CD14-positive monocyte (primary cell): ENCODE measurements around the gene SLC37A1. TPM values are rescaled to one million over a fixed set of nuclear protein-coding genes. Genes with fewer than 3 reads are reported as not detected.

Experiments used
- DNase-seq, 3 donors: peaks; one replicate each; pipeline ENCODE4 v3.0.0-alpha.2; 2011 to 2022
- H2AFZ ChIP-seq: 2 replicates; pipeline ENCODE4 v1.6.0; 2012; ENCODE audit warnings: mild to moderate bottlenecking, low read depth, low read length, inconsistent platforms; ENCODE audit not compliant: insufficient read depth, poor library complexity, severe bottlenecking
- H3K27ac ChIP-seq, 2 donors: 1 replicate in 1 of 2; 2 replicates in 1 of 2; pipeline ENCODE4 v1.5.1; 2012 to 2013; ENCODE audit warnings: low read length in 2 of 2, control low read depth in 1 of 2, inconsistent platforms in 1 of 2, low read depth in 1 of 2, mild to moderate bottlenecking in 1 of 2
- H3K27me3 ChIP-seq, 2 donors: one replicate each; pipeline versions ENCODE4 v1.6.0 to v1.6.1; 2011 to 2013; ENCODE audit warnings: low read length in 2 of 2; ENCODE audit not compliant: control insufficient read depth in 2 of 2, insufficient read depth in 2 of 2
- H3K36me3 ChIP-seq, 2 donors: replicated peaks in 1 of 2; 1 replicate in 1 of 2; 2 replicates in 1 of 2; pipeline versions ENCODE4 v1.5.1 to v1.6.1; 2012 to 2013; ENCODE audit warnings: low read length in 2 of 2, control low read depth in 1 of 2, inconsistent platforms in 1 of 2, mild to moderate bottlenecking in 1 of 2; ENCODE audit not compliant: insufficient read depth in 2 of 2, control insufficient read depth in 1 of 2
- H3K4me1 ChIP-seq, 2 donors: 1 replicate in 1 of 2; 2 replicates in 1 of 2; pipeline versions ENCODE4 v1.5.1 to v1.6.1; 2012 to 2013; ENCODE audit warnings: low read length in 2 of 2, control low read depth in 1 of 2, inconsistent platforms in 1 of 2, mild to moderate bottlenecking in 1 of 2, moderate library complexity in 1 of 2; ENCODE audit not compliant: insufficient read depth in 2 of 2, control insufficient read depth in 1 of 2
- H3K4me2 ChIP-seq: replicated peaks from 2 replicates; pipeline ENCODE3; 2012; ENCODE audit warnings: low read length, moderate library complexity, mild to moderate bottlenecking; ENCODE audit not compliant: poor library complexity, severe bottlenecking; ENCODE audit errors: extremely low read depth
- H3K4me3 ChIP-seq, 3 experiments: fragments of 200-600 bp in 1 of 3; sonication (generic) in 1 of 3; replicated peaks in 1 of 3; 1 replicate in 2 of 3; 2 replicates in 1 of 3; pipeline ENCODE4 v1.5.1; 2011 to 2013; ENCODE audit warnings: low read length in 3 of 3, mild to moderate bottlenecking in 3 of 3, control low read depth in 2 of 3, low read depth in 2 of 3, inconsistent platforms in 1 of 3, moderate library complexity in 1 of 3
- H3K79me2 ChIP-seq: 2 replicates; pipeline ENCODE4 v1.6.0; 2012; ENCODE audit warnings: mild to moderate bottlenecking, control low read depth, inconsistent platforms, low read length, moderate library complexity; ENCODE audit not compliant: insufficient read depth
- H3K9ac ChIP-seq: 2 replicates; pipeline ENCODE4 v1.6.0; 2017; ENCODE audit warnings: low read length, mild to moderate bottlenecking; ENCODE audit not compliant: insufficient read depth, poor library complexity, severe bottlenecking
- H3K9me3 ChIP-seq, 2 donors: replicated peaks in 1 of 2; 1 replicate in 1 of 2; 2 replicates in 1 of 2; pipeline versions ENCODE4 v1.5.1 to v1.6.1; 2012 to 2013; ENCODE audit warnings: low read length in 2 of 2, control low read depth in 1 of 2; ENCODE audit not compliant: control insufficient read depth in 1 of 2, insufficient read depth in 1 of 2
- H4K20me1 ChIP-seq: 2 replicates; pipeline ENCODE4 v1.6.0; 2012; ENCODE audit warnings: mild to moderate bottlenecking, low read length, control low read depth, moderate library complexity; ENCODE audit not compliant: insufficient read depth
- H3K27ac Mint-ChIP-seq, 7 donors: one replicate each; pipeline ENCODE4 v1.8.0; 2020; ENCODE audit warnings: mild to moderate bottlenecking in 7 of 7, mixed read lengths in 7 of 7, moderate library complexity in 6 of 7, inconsistent platforms in 2 of 7
- H3K27me3 Mint-ChIP-seq, 3 donors: one replicate each; pipeline ENCODE4 v1.8.0; 2021 to 2022; ENCODE audit warnings: low read depth in 3 of 3, mild to moderate bottlenecking in 3 of 3, mixed read lengths in 3 of 3, moderate library complexity in 3 of 3, inconsistent platforms in 1 of 3
- H3K36me3 Mint-ChIP-seq, 2 donors: one replicate each; pipeline ENCODE4 v1.8.0; 2020; ENCODE audit warnings: mixed read lengths in 2 of 2, inconsistent platforms in 1 of 2, mild to moderate bottlenecking in 1 of 2
- H3K4me1 Mint-ChIP-seq: one replicate; pipeline ENCODE4 v1.8.0; 2020; ENCODE audit warnings: mild to moderate bottlenecking, mixed read lengths
- H3K4me3 Mint-ChIP-seq, 2 donors: one replicate each; pipeline ENCODE4 v1.8.0; 2020; ENCODE audit warnings: mild to moderate bottlenecking in 2 of 2, mixed read lengths in 2 of 2, moderate library complexity in 1 of 2
- H3K9me3 Mint-ChIP-seq, 7 donors: one replicate each; pipeline ENCODE4 v1.8.0; 2020 to 2022; ENCODE audit warnings: mixed read lengths in 7 of 7, mild to moderate bottlenecking in 6 of 7, moderate library complexity in 6 of 7, inconsistent platforms in 2 of 7
- WGBS: methylation state at CpG from one replicate; pipeline ENCODE4 v1.1.5; 2013; ENCODE audit warnings: missing lambda C conversion rate; ENCODE audit not compliant: insufficient coverage; 5-methylcytosine and 5-hydroxymethylcytosine counted together
- intact Hi-C, 2 donors: fragments of 100-400 bp; cut with micrococcal nuclease; formaldehyde crosslinking; loops; one replicate each; pipeline versions ENCODE4 v1.15.0 to v1.15.1; 2023
- polyA plus RNA-seq, 3 donors: library from polyadenylated mRNA; depleted of rRNA in 1 of 3; unstranded in 2 of 3; stranded (reverse) in 1 of 3; fragments of 300-500 nt in 2 of 3; fragments of >200 nt in 1 of 3; fragmentation: Illumina TruSeq in 2 of 3; gene quantifications; 1 replicate in 2 of 3; 2 replicates in 1 of 3; pipeline ENCODE4 v1.2.3, GENCODE V29; 2012 to 2021
- TF ChIP-seq, protein P1 (sequence below): fragments of 200-600 bp; IDR thresholded peaks from one replicate; pipeline ENCODE4 v1.8.0; 2022; ENCODE audit warnings: antibody characterized with exemption, mild to moderate bottlenecking

SLC37A1 gene
- polyA plus RNA-seq, 3 donors, result 2.7 to 12.4 (median 4.3) TPM

GRCh38 chr21:42489991-42490390 lies 23.7 kb upstream of the SLC37A1 start:
- H3K4me3 ChIP-seq, result no peak overlapping the region
- Mint-ChIP-seq H3K36me3 (no peaks in the 10 kb centered on the region), H3K4me1 (peaks cover 5% of the 10 kb centered on the region), H3K4me3 (no peak overlapping the region), H3K27me3 (peaks cover under 1 to 2% (median 2%) of the 10 kb centered on the region in 3 donors), H3K27ac (no peak overlapping the region), H3K9me3 (peaks cover 0 to 7% (median 6%) of the 10 kb centered on the region in 7 donors)
- DNase-seq, result no peak
- no peaks in the 10 kb centered on the region for H4K20me1 ChIP-seq
- H3K36me3 ChIP-seq, result no peaks in the 10 kb centered on the region
- H3K4me2 ChIP-seq, result no peak overlapping the region
- no peaks in the 10 kb centered on the region for H3K79me2 ChIP-seq
- no peak overlapping the region for H2AFZ ChIP-seq
- TF ChIP-seq, protein P1, sequence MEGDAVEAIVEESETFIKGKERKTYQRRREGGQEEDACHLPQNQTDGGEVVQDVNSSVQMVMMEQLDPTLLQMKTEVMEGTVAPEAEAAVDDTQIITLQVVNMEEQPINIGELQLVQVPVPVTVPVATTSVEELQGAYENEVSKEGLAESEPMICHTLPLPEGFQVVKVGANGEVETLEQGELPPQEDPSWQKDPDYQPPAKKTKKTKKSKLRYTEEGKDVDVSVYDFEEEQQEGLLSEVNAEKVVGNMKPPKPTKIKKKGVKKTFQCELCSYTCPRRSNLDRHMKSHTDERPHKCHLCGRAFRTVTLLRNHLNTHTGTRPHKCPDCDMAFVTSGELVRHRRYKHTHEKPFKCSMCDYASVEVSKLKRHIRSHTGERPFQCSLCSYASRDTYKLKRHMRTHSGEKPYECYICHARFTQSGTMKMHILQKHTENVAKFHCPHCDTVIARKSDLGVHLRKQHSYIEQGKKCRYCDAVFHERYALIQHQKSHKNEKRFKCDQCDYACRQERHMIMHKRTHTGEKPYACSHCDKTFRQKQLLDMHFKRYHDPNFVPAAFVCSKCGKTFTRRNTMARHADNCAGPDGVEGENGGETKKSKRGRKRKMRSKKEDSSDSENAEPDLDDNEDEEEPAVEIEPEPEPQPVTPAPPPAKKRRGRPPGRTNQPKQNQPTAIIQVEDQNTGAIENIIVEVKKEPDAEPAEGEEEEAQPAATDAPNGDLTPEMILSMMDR, result no peak
- H3K4me1 ChIP-seq, result no peaks in the 10 kb centered on the region
- no peak overlapping the region for H3K9ac ChIP-seq
- H3K9me3 ChIP-seq, result no peaks in the 10 kb centered on the region
- peaks cover 0 to 3% of the 10 kb centered on the region in 2 donors for H3K27me3 ChIP-seq
- WGBS, result no CpG with 5 or more reads among the region's 4 CpGs
- H3K27ac ChIP-seq, result no peak overlapping the region
- intact Hi-C loops, result no loop called here

GRCh38 chr21:42490720-42491119 lies 22.9 kb upstream of the SLC37A1 start:
- no peak overlapping the region for H3K27ac Mint-ChIP-seq
- DNase-seq, result no peak

More at GRCh38 chr21:42490720-42491119, 22.9 kb upstream of the SLC37A1 start:
- Histone ChIP-seq H3K36me3 (no peaks in the 10 kb centered on the region), H3K4me3 (no peak overlapping the region), H3K9me3 (no peaks in the 10 kb centered on the region), H3K4me2 (no peak overlapping the region), H3K9ac (no peak overlapping the region), H4K20me1 (no peaks in the 10 kb centered on the region), H3K79me2 (no peaks in the 10 kb centered on the region), H2AFZ (no peak overlapping the region), H3K27me3 (peaks cover 0 to 3% of the 10 kb centered on the region in 2 donors), H3K27ac (no peak overlapping the region), H3K4me1 (peaks cover 4 to 6% of the 10 kb centered on the region in 2 donors)
- intact Hi-C loops, result no loop called here
- no peaks in the 10 kb centered on the region for H3K36me3 Mint-ChIP-seq
- H3K4me3 Mint-ChIP-seq, result no peak overlapping the region
- H3K9me3 Mint-ChIP-seq, result peaks cover 0 to 7% (median 6%) of the 10 kb centered on the region in 7 donors
- peaks cover 2% of the 10 kb centered on the region in 3 donors for H3K27me3 Mint-ChIP-seq
- TF ChIP-seq, protein P1, result no peak
- H3K4me1 Mint-ChIP-seq, result peaks cover 8% of the 10 kb centered on the region
